ENCODE measurements around the gene FAT1. TPM values are rescaled to one million over a fixed set of nuclear protein-coding genes. Genes with fewer than 3 reads are reported as not detected.

FAT1 gene
- total RNA-seq, 1 experiment from 2014 or later = 107 TPM

GRCh38 chr4:186746581-186746980 lies 22.9 kb upstream of the FAT1 start:
- Histone ChIP-seq H3K4me1 (ENCODE audit: insufficient read depth, low read length, poor library complexity, severe bottlenecking) (no peaks in the 10 kb centered on the region), H3K4me3 (ENCODE audit: low read depth, low read length, poor library complexity, severe bottlenecking) (no peak overlapping the region), H3K36me3 (ENCODE audit: insufficient read depth, low read length, poor library complexity, severe bottlenecking) (no peaks in the 10 kb centered on the region), H3K27me3 (replicated peaks; ENCODE audit: insufficient read depth, low read depth, low read length, poor library complexity) (no peaks in the 10 kb centered on the region), H3K27ac (ENCODE audit: low read depth, low read length, poor library complexity, severe bottlenecking) (no peak overlapping the region), H3K9me3 (ENCODE audit: low read depth, low read length, poor library complexity, severe bottlenecking) (no peaks in the 10 kb centered on the region)
- TF ChIP-seq, protein P1, sequence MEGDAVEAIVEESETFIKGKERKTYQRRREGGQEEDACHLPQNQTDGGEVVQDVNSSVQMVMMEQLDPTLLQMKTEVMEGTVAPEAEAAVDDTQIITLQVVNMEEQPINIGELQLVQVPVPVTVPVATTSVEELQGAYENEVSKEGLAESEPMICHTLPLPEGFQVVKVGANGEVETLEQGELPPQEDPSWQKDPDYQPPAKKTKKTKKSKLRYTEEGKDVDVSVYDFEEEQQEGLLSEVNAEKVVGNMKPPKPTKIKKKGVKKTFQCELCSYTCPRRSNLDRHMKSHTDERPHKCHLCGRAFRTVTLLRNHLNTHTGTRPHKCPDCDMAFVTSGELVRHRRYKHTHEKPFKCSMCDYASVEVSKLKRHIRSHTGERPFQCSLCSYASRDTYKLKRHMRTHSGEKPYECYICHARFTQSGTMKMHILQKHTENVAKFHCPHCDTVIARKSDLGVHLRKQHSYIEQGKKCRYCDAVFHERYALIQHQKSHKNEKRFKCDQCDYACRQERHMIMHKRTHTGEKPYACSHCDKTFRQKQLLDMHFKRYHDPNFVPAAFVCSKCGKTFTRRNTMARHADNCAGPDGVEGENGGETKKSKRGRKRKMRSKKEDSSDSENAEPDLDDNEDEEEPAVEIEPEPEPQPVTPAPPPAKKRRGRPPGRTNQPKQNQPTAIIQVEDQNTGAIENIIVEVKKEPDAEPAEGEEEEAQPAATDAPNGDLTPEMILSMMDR (conservative IDR thresholded peaks at IDR 0.05; ENCODE audit: low read depth, low read length) = no peak
- no peak for TF ChIP-seq EZH2 (IDR thresholded peaks at IDR 0.05; ENCODE audit: borderline replicate concordance, low read depth, low read length, poor library complexity, severe bottlenecking)
- POLR2A ChIA-PET (ENCODE audit: low non-redundant PET) = interaction anchor here (0.5 kb wide), 1 partner anchor 9 kb away, joined by 3 read pairs; no protein-coding TSS in a partner anchor
- no peak for DNase-seq (ENCODE audit: low spot score)
- intact Hi-C loops (cut with micrococcal nuclease; ENCODE audit: unreplicated experiment) = no loop called here
- CTCF ChIA-PET = no interaction called here
- no TSS peak for BruUV-seq (replicated peaks)

- TF ChIP-seq, protein P1 (conservative IDR thresholded peaks at IDR 0.05; ENCODE audit: low read depth, low read length) = no peak
- no peak for TF ChIP-seq EZH2 (IDR thresholded peaks at IDR 0.05; ENCODE audit: borderline replicate concordance, low read depth, low read length, poor library complexity, severe bottlenecking)
- ChIA-PET POLR2A (ENCODE audit: low non-redundant PET) (no interaction called here), CTCF (no interaction called here)
- H3K4me1 ChIP-seq (ENCODE audit: insufficient read depth, low read length, poor library complexity, severe bottlenecking) = no peaks in the 10 kb centered on the region
- no peak overlapping the region for H3K27ac ChIP-seq (ENCODE audit: low read depth, low read length, poor library complexity, severe bottlenecking)
- intact Hi-C loops (cut with micrococcal nuclease; ENCODE audit: unreplicated experiment) = no loop called here
- BruUV-seq (replicated peaks) = no TSS peak
- no peak overlapping the region for H3K4me3 ChIP-seq (ENCODE audit: low read depth, low read length, poor library complexity, severe bottlenecking)
- DNase-seq (ENCODE audit: low spot score) = no peak
- H3K27me3 ChIP-seq (replicated peaks; ENCODE audit: insufficient read depth, low read depth, low read length, poor library complexity) = no peaks in the 10 kb centered on the region
- H3K9me3 ChIP-seq (ENCODE audit: low read depth, low read length, poor library complexity, severe bottlenecking) = no peaks in the 10 kb centered on the region
- no peaks in the 10 kb centered on the region for H3K36me3 ChIP-seq (ENCODE audit: insufficient read depth, low read length, poor library complexity, severe bottlenecking)
Observed at GRCh38 chr4:186743261-186743660, 19.6 kb upstream of the FAT1 start.

DNA sequence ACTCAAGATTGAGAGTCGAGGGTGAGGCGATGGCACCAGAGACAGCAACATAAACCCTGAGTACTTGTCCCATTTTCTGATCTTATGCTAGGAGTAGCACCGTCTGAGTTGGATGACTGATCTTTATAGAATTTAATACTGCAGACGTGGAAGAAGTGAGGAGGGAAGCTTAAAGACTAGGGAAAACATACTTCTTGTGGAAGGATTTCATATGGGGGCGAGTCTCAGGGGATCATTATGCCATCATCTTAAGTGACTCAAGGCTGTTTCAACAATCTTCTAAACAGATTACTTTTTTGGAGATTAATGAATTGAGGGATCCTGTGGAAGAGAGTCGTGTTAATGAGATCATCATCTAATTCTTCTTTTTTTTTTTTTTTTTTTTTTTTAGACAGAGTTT lies 17.2 kb upstream of the FAT1 start:
- Histone ChIP-seq H3K36me3 (ENCODE audit: insufficient read depth, low read length, poor library complexity, severe bottlenecking) (no peaks in the 10 kb centered on the region), H3K4me1 (ENCODE audit: insufficient read depth, low read length, poor library complexity, severe bottlenecking) (no peaks in the 10 kb centered on the region), H3K27me3 (replicated peaks; ENCODE audit: insufficient read depth, low read depth, low read length, poor library complexity) (no peaks in the 10 kb centered on the region), H3K27ac (ENCODE audit: low read depth, low read length, poor library complexity, severe bottlenecking) (no peak overlapping the region), H3K4me3 (ENCODE audit: low read depth, low read length, poor library complexity, severe bottlenecking) (no peak overlapping the region), H3K9me3 (ENCODE audit: low read depth, low read length, poor library complexity, severe bottlenecking) (no peaks in the 10 kb centered on the region)
- BruUV-seq (replicated peaks) = no TSS peak
- POLR2A ChIA-PET (ENCODE audit: low non-redundant PET) = no interaction called here
- CTCF ChIA-PET = no interaction called here
- intact Hi-C loops (cut with micrococcal nuclease; ENCODE audit: unreplicated experiment) = no loop called here
- TF ChIP-seq EZH2 (IDR thresholded peaks at IDR 0.05; ENCODE audit: borderline replicate concordance, low read depth, low read length, poor library complexity, severe bottlenecking) = no peak
- TF ChIP-seq, protein P1 (conservative IDR thresholded peaks at IDR 0.05; ENCODE audit: low read depth, low read length) = no peak
- DNase-seq (ENCODE audit: low spot score) = no peak

Measured in A673 (cell line).